Measurements from ENCODE around the gene HLA-DPA1. TPM values are rescaled to one million over a fixed set of nuclear protein-coding genes. Genes with fewer than 3 reads are reported as not detected.
"Not testable (repeated sequence)": the region's sequence is repeated elsewhere in the genome, so short reads cannot be mapped to it uniquely, and the experiment has no call there.

The HLA-DPA1 gene
- total RNA-seq, 2 experiments from 2014 or later, result 27.6 to 27.9 TPM

DNA sequence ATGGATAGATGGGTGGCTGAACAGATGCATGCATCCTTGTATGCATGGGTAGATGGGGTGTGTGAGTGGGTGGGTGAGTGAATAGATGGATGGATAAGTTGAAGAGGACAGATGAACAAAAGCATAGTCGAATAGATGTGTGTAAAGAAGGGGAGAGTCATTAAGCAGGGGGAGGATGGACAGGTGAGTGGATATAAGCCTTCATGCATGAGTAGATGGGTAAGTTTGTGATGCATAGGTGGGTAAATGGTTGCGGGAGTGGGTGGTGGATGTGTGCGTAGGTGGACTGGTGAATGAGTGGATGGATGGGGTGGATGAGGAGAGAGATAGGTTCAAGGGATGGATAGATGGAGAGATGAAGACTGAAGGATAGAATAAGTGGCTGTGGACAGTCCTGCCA is 31.9 kb upstream of the HLA-DPA1 start:
- Mint-ChIP-seq H3K27ac (no peak overlapping the region), H3K4me3 (no peak overlapping the region), H3K9me3 (peaks cover 19% of the 10 kb centered on the region), H3K27me3 (peaks cover 45% of the 10 kb centered on the region), H3K36me3 (ENCODE audit: low read depth) (no peaks in the 10 kb centered on the region), H3K4me1 (ENCODE audit: low read depth) (no peaks in the 10 kb centered on the region)
- TF ChIP-seq, protein P1, sequence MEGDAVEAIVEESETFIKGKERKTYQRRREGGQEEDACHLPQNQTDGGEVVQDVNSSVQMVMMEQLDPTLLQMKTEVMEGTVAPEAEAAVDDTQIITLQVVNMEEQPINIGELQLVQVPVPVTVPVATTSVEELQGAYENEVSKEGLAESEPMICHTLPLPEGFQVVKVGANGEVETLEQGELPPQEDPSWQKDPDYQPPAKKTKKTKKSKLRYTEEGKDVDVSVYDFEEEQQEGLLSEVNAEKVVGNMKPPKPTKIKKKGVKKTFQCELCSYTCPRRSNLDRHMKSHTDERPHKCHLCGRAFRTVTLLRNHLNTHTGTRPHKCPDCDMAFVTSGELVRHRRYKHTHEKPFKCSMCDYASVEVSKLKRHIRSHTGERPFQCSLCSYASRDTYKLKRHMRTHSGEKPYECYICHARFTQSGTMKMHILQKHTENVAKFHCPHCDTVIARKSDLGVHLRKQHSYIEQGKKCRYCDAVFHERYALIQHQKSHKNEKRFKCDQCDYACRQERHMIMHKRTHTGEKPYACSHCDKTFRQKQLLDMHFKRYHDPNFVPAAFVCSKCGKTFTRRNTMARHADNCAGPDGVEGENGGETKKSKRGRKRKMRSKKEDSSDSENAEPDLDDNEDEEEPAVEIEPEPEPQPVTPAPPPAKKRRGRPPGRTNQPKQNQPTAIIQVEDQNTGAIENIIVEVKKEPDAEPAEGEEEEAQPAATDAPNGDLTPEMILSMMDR (IDR thresholded peaks at IDR 0.05), result no peak
- ChIA-PET CTCF (no interaction called here), POLR2A (no interaction called here)
- ATAC-seq (no peak), DNase-seq (no peak)
- intact Hi-C loops (cut with micrococcal nuclease), result no loop called here

GRCh38 chr6:33104887-33105286 is 31.4 kb upstream of the HLA-DPA1 start:
- Mint-ChIP-seq H3K4me1 (ENCODE audit: low read depth) (no peaks in the 10 kb centered on the region), H3K27ac (no peak overlapping the region), H3K27me3 (peaks cover 42% of the 10 kb centered on the region), H3K36me3 (ENCODE audit: low read depth) (no peaks in the 10 kb centered on the region), H3K9me3 (peaks cover 24% of the 10 kb centered on the region), H3K4me3 (no peak overlapping the region)
- no peak for ATAC-seq
- CTCF ChIA-PET, result no interaction called here
- POLR2A ChIA-PET, result no interaction called here
- intact Hi-C loops (cut with micrococcal nuclease), result no loop called here
- DNase-seq, result no peak
- TF ChIP-seq, protein P1 (IDR thresholded peaks at IDR 0.05), result no peak

- intact Hi-C loops (cut with micrococcal nuclease), result no loop called here
- Mint-ChIP-seq H3K27me3 (peaks cover 35% of the 10 kb centered on the region), H3K36me3 (ENCODE audit: low read depth) (no peaks in the 10 kb centered on the region), H3K4me3 (no peak overlapping the region), H3K4me1 (ENCODE audit: low read depth) (no peaks in the 10 kb centered on the region), H3K27ac (no peak overlapping the region), H3K9me3 (peaks cover 32% of the 10 kb centered on the region)
- CTCF ChIA-PET, result no interaction called here
- no peak for DNase-seq
- ATAC-seq, result no peak
- TF ChIP-seq, protein P1 (IDR thresholded peaks at IDR 0.05), result no peak
- POLR2A ChIA-PET, result no interaction called here
Measured at GRCh38 chr6:33103776-33104175, 30.3 kb upstream of the HLA-DPA1 start.

GRCh38 chr6:33101121-33101737 is 27.8 kb upstream of the HLA-DPA1 start:
- H3K27ac Mint-ChIP-seq; intact Hi-C loops (cut with micrococcal nuclease); H3K4me3 Mint-ChIP-seq; H3K36me3 Mint-ChIP-seq (ENCODE audit: low read depth); H3K4me1 Mint-ChIP-seq (ENCODE audit: low read depth); ATAC-seq; DNase-seq; POLR2A ChIA-PET: not testable (repeated sequence)
- CTCF ChIA-PET, result interaction anchor here (1.4 to 1.8 kb wide), 2 partner anchors 87 to 147 kb away, joined by 3 to 6 read pairs; no protein-coding TSS in a partner anchor
- Mint-ChIP-seq H3K9me3 (peaks cover 43% of the 10 kb centered on the region), H3K27me3 (peaks cover 25% of the 10 kb centered on the region)

- ChIA-PET CTCF (interaction anchor here (0.7 to 1.6 kb wide), 2 partner anchors 92 to 111 kb away, joined by 3 to 4 read pairs; no protein-coding TSS in a partner anchor), POLR2A (no interaction called here)
- ATAC-seq (no peak), DNase-seq (no peak)
- TF ChIP-seq, protein P1 (IDR thresholded peaks at IDR 0.05), result no peak
- H3K36me3 Mint-ChIP-seq (ENCODE audit: low read depth), result peaks cover 4% of the 10 kb centered on the region
- H3K27me3 Mint-ChIP-seq, result peaks cover 9% of the 10 kb centered on the region
- H3K4me3 Mint-ChIP-seq, result no peak overlapping the region
- H3K9me3 Mint-ChIP-seq, result peaks cover 27% of the 10 kb centered on the region
- H3K27ac Mint-ChIP-seq, result no peak overlapping the region
- intact Hi-C loops (cut with micrococcal nuclease), result no loop called here
- H3K4me1 Mint-ChIP-seq (ENCODE audit: low read depth), result no peaks in the 10 kb centered on the region
Measured at GRCh38 chr6:33095681-33096080, 22.2 kb upstream of the HLA-DPA1 start.

Data from activated CD8-positive, alpha-beta T cell treated with anti-CD3 and anti-CD28 coated beads for 36 hours (primary cell).